NCI-H1105 (cell line): ENCODE data around the gene CDKAL1.
"Not testable (repeated sequence)": the region's sequence is repeated elsewhere in the genome, so short reads cannot be mapped to it uniquely, and the experiment has no call there.

Experiments used
- DNase-seq: peaks from one replicate; lab custom pipeline; 2025; lab: John Stamatoyannopoulos, UW

Gene CDKAL1

DNA sequence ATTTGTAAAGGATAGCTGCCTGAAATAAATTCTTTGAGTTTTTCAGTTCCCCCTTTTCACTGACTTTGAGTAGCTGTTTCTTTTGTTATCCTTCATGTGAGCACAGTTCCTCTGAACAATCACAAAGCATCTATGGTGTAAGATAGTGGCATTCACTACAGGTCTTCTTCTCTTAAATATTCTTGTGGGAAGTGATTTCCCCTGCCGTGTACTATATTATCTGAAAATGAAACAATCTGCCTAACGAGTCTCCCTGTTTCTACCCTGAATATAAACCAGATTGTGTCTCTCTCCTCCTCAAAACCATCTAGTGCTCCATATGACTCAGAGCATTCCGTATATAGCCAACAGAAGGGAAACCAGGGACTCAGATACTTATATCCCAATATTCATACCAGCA lies 679.2 kb downstream of the CDKAL1 start:
- DNase-seq, result no peak

DNA sequence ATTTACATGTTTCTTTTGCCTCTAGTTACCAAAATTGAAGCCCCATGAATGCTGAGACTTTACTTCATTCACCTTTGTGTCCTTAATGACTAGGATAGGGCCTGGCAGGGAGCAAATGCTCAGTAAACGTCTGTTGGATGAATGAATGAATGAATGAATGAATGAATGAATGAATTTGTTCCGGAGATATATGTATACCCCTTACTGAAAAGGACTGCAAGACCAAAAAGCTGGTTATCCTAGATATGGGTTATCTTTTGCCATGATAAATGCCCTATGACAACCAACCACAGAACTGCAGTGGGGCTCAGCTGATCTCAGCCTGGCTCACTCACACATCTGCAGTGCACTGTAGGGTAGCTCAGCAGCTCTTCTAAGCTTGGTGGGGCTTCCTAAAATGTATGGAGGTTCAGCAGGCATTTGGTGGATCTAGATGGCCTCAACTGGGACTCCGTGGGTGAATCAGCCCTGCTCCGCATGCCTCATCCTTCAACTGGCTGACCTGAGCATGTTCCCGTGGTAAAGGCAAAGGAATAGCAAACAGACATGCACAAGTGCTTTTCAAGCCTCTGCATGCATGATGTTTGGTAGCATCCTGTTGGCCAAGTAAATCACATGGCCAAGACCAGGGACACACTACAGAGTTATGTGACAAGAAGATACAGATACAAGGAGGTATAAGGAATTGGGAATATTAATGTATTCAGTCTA lies 680.6 kb downstream of the CDKAL1 start:
- no peak for DNase-seq

DNA sequence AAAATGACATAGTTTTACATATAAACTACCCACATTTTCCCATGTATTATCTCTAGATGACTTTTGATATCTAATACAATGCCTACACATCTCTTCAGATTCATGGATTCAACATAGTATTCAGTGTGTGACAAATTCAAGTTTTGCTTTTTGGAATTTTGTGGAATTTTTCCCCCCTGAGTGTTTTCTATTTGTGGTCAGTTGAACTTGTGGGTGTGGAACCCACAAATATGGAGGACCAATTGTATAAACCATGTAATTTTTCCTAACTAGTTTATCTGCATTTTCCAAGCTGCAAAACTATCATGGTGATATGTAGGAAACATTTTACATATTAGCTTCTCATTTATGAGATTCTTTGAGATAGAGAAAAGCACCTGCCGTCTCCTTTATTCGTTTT lies 685.0 kb downstream of the CDKAL1 start:
- no peak for DNase-seq

DNA sequence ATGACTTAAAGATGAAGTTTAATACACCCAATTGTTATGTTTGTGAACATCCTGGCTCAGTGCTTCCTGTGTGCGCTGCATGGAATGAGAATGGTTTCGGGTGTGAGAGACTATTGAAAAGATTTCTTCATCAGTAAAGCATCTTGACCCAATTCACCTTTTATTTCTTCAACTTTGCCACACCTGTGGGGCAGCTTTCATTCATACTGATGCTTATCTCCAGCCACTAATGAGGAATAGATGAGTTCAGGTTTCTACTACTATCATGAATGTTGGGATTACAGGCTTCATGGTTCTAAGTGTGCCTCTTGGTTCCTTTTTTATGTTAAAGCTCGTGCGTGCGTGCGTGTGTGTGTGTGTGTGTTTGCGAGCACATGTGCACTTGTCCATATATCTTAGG lies 685.6 kb downstream of the CDKAL1 start:
- DNase-seq, result no peak

DNA sequence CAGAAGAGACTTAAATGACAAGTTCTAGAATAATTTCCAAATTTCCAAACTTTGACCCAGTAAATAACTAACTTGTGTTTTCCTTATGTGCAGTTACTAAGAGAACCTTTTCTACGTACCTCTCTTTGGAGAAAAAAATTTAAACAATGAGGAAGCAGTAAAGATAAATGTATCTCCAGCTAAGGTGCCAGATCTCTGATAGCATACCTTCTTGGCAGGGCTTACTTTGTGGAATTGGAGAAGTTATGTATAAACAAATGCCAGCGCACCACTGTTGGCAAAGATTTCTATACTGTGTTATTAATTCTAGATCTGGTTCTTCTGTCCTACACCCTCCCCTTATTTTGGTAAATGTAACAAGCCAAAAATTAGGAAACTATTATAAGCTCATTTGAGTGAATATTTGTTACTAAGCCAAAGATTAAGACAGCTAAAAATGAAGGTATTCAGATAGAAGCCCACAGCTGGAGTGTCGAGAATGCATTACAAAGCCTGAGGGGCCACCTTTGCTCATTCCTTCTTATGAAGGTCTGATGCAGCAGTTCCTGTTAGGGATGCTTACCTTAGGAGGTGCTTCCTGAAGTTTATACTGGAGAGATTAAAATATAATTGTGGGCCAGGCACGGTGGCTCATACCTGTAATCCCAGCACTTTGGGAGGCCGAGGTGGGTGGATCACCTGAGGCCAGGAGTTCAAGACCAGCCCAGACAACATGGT lies 686.2 kb downstream of the CDKAL1 start:
- no peak for DNase-seq

DNA sequence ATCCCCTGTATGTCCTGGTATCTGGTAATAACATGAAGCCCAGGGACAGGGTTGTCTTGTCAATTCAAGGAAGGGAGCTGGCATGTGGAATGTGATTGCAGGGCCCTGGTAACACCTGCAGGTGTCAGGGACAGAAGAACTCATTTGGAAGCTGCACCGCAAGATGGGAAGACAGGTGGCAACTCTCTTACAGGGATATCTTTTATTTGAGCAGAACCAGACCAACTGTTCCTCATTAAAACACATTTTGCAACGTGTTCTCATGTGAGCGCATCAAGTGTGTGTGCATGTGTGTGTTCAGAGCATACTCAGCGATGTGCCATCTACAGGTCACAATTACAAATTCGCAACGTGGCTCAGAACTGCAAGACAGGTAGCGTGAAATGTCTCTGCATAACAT lies 688.4 kb downstream of the CDKAL1 start:
- DNase-seq, result no peak

DNA sequence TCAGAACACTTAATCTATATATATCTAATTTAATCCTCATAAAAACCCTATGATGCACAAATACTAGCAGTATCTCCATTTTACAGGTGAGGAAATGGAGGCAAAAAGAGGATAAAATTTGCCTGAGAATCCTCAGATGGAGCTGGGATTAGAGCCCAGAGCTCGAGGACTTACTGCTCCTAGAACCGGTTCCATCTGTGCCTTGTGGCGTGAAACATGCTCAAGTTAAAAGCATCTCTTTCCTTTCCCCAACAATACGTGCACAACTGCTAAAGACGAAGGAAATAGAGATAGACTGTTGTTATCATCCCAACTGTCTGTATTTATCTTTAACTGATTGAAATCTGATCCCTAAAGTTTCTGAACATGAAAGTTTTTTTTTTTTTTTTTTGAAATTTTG lies 691.7 kb downstream of the CDKAL1 start:
- DNase-seq, result no peak

DNA sequence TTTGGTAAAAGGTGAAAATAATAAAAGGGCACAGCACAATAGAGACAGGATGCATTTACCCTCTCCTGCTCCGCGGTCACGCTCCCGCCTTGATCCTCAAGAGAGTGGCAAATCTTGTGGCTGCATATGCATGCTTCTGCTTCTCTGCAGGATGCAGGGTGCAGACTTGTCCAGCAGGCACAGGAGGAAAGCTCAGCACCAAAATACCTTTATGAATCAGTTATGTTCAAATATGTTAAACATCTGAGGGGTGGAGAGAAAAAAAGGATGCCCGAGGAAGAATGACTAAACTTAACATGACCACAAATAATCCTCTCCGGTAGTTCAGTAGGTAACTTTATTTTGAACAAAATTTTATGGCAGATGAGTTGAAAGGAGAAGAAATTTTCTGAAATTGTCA lies 693.2 kb downstream of the CDKAL1 start:
- no peak for DNase-seq

DNA sequence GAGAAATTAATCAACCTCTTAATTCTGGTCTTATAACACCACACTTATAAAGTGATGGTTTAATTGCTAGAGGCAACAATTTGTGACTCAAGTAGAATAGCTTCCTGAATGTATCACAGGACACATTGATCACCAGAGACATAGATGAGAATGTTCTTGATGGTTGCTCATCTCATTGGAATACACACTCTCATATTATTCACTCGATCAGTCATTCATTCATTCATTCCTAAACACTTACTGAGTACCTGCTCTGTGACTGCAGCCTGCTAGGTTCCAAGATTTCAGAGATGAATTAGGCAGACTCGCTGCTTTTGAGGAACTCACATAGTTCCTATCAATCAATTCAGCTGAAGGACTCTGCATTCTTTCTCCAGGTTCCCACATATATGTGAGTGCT lies 694.2 kb downstream of the CDKAL1 start:
- no peak for DNase-seq

DNA sequence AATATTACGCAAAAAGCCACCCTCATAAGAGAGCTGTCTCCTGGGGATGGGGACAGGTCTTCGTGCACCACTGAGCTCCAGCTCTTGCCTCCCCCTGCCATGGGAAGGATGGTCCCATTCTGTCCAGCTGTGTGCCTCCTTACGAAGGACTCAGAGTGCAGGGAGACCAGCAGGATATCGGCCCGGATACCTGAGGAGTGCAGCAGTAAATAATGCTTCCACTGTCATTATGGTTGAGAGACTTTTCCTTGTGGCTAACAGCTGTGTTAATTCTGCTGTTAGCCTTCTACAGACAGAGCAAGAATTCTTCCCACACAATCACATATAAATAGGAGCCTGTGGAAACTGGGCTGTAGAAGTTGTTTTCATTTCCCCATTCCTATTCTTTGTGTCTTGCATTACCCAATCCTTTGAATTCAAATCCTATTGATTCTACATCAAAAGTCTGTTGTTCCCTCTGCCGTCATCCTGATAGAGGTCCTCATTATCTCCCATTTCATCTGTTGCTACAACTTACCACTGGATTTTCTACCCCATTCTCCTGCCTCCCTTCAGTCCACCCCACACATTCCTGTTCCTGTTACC lies 694.7 kb downstream of the CDKAL1 start:
- no peak for DNase-seq

DNA sequence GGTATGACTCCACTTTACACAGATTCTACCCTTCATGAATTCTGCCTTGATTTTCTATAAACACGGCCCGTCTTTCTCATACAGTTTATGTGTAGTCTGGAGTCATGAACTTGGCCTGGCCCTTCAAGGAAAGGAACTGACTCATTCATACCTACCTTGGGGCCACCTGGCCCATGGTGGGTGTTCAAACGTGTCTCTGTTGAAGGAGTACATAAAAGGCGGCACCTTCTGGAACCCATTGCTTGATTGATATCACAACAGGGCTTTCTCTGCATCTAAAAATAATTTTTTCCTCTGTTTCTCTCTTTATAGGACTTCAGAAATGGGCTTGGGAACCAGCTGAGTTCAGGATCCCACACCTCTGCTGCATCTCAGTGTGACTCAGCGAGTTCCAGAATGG lies 696.3 kb downstream of the CDKAL1 start:
- DNase-seq, result no peak

DNA sequence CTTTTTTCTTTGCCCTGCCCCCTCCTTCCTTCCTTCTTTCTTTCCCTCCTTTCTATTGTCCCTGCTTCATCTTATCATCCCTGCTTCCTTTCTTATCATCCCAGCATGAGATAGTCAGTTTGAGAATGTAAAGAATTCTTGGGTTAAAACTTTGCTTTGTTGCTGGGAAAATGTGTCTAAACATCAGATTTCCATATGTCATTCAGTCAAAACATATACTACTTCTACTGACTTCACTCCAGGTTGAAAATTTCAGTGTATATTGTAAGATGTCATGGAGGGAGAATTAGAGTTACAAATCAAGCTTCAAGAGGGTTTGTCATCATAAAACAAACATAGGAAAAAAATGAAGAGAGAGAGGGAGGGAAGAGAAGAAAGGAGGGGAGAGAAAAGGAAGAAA lies 700.9 kb downstream of the CDKAL1 start:
- no peak for DNase-seq

DNA sequence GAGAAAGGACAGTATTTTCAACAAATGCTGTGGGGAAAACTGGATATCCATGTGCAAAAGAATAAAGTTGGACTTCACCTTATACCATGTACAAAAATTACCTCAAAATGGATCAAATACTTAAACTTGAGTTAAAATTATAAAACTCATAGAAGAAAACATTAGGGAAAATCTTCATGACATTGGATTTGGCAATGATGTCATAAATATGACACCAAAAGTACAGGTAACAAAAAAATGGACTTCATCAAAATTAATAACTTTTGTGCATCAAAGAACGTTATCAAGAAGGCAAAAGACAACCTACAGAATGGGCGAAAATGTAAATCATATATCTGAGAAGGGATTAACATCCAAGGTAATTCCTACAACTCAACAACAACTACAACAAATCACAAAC lies 704.0 kb downstream of the CDKAL1 start:
- DNase-seq, result no peak

DNA sequence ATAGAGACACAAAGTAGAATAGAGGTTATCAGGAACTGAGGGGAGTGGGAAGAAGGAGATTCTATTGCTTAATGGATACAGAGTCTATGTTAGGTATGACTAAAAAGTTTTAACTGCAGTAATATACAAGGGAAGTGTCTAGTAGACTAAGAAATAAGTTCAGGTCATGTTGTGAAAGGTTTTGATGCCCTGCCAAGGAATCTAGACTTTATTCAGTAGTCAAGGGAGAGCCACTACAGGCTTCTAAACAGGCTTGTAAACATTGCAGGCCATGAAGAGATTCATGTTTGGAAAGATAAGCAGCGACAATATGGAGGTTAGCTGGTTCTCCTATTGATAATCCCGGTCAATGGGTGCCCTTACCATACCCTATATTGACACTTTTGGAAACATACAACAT lies 706.5 kb downstream of the CDKAL1 start:
- no peak for DNase-seq

DNA sequence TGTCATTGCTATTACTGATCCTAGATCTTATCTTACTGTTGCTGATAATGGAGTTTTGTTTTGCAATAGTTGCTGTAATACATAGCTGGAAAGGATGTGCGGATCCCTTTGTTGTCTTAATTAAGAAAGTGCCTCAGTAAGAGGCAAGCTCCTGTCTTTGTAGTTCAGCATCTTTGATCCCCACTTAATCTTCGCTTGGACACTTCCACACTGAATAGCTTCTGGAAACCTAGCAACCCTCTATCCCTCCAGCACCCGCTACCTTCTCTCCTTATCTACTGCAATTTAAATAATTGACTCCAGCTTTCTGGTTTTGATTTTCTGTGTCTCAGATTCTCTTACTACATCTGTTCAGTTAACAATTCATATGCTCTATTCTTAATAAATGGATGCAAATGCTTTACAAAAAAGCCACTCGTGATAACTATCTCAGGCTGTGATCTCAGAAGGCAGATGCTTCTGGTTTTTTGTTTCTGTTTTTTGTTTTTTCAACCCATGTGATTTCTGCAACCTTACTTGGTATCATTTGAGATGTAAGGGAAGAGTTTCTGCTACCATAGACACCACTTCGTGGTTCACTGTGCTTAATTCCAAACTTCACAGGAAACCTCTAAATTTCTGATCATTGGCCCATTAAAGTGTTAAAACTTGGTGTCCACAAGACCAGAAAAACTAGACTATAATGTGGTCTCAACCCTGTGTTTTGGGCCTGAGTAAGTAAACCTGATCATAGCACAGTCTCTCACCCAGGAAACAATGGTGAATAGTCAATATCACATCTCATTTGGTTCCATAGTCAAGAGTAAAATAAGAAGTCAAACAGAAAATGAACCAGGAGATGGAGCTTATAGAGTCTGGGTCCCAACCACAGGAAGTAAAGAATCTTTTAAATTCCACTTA lies 707.2 kb downstream of the CDKAL1 start:
- no peak for DNase-seq

DNA sequence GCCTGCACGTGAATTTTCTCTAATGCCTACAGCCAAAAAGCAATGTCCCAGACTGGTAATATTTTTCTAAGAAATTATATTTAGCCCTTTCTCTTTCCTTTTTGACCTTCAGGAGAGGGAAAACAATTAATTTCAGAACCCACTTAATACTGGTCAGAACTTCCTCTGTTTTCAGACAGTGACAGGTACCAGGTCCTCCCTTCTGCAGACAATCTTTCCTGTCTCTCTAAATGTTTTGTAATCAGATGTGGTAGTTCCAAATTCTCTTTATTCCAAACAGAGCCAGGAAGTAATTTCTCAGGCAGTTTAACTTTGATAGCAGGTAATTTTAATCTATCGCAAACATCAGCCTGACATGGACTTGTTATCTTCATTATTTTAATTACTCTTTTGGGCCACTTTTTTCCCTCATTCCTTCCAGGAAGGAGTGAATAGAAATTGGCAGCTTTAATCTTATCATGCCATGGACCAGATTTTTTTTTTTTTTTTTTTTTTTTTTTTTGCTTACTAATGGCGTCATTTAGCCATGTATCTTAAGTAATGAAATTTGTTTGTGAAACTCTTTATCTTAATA lies 710.7 kb downstream of the CDKAL1 start:
- no peak for DNase-seq

DNA sequence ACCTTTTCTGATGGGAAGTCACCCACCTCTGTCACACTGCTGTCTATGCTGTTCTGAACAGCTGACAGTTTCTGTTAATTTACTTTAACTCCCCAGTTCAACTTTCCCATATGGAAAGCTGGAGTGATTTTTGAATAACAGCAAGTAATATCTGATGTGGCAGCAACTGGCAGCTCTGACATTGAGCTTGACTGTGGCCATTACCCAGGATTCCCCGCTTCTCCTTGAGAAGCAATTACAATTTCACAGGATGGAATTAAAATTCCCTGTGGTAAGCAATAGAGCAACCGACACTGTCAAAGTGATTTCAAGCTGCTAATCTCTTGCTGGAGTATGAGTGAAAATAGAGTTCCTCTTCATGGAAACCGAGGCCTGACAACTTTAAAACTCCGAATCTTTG lies 711.2 kb downstream of the CDKAL1 start:
- no peak for DNase-seq

DNA sequence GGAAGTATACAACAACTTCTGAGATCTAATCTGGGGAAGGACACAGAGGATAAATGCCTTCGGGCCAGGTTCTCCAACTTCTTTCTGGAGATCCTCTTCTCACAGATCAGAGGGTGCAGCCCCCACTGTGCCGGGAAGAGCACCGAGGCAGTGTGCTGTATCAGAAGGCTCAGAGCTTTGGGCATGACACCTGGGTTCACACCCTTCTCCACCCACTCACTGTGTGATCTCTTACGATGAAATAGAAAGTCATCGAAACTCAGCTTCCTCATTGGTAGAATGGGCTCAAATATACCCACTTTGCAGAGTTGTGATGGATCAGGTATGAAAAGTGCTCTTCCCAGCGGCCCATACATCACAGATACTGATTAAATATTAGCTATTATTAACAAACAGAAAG lies 711.8 kb downstream of the CDKAL1 start:
- DNase-seq, result no peak

DNA sequence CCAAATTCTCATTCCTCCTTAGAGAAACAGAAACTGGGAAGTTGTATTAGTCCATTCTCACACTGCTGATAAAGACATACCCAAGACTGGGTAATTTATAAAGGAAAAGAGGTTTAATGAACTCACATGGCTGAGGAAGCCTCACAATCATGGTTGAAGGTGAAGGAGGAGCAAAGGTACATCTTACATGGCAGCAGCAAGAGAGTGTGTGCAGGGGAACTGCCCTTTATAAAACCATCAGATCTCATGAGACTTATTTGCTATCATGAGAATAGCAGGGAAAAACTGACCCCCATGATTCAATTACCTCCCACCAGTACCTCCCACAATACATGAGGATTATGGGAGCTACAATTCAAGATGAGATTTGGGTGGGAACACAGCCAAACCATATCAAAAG lies 720.2 kb downstream of the CDKAL1 start:
- not testable (repeated sequence) for DNase-seq

DNA sequence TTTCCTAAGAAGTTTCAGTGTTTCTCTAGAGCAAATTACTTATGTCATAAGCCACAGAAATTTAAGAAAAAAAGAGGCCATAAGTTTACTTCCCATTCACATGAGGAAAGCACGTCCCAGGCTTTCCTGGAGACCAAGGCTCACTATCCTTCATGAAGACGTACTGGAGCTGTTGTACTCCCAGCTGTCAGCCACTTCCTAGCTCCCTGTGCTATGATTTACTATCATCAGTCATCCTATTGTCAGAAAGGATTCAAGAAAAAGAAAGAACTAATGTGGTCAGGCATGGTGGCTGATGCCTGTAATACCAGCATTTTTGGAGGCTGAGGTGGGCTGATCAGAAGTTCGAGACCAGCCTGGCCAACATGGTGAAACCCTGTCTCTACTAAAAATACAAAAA lies 721.9 kb downstream of the CDKAL1 start:
- no peak for DNase-seq

DNA sequence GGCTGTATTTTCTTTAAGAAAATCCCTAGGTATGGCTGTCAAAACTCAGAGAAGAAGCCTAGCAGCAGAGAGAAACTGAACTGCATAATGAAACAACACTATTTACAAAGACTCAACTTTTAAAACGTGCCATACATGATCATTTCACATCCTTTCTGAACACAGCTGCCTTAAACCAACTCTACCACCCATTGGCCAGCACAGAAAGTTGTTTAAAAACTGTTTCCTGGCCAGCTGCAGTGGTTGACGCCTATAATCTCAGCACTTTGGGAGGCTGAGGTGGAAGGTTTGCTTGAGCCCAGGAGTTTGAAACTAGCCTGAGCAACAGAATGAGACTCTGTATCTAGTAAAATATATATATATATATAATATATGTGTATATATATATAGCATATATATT lies 722.9 kb downstream of the CDKAL1 start:
- no peak for DNase-seq

DNA sequence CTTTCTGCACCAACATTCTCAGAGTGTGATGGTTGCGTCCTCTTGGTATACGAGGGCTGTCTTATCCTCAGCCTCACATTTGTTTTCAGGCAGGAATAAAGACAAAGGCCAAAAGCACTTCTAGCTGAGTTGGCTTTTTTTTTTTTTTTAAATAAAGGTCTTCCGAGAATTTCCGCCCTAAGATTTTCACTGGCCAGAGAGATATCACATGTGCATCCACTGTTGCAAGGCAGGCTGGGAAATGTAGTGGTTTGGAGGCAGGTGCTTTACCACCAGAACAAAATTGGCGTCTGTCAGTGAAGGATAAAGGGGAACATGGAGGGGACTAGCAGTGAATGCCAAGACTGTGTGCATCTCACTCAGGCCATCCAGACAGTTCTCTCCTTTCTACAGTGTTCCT lies 724.4 kb downstream of the CDKAL1 start:
- no peak for DNase-seq
